MV-4-11 (cell line): ENCODE data around the gene MAFF.
"Not testable (repeated sequence)": the region's sequence is repeated elsewhere in the genome, so short reads cannot be mapped to it uniquely, and the experiment has no call there.

Source experiments
- DNase-seq: peaks from one replicate; lab custom pipeline; 2025; lab: John Stamatoyannopoulos, UW

MAFF gene

GRCh38 chr22:38177571-38177925 is 24.2 kb upstream of the MAFF start:
- not testable (repeated sequence) for DNase-seq

GRCh38 chr22:38177926-38178604 is 23.7 kb upstream of the MAFF start:
- DNase-seq, result peak; percentile 83

GRCh38 chr22:38178605-38178937 is 23.2 kb upstream of the MAFF start:
- not testable (repeated sequence) for DNase-seq

GRCh38 chr22:38180841-38181452 is 20.8 kb upstream of the MAFF start:
- no peak for DNase-seq

GRCh38 chr22:38181453-38182200 is 20.2 kb upstream of the MAFF start, which contains the start of gene PLA2G6:
Gene PLA2G6 (minus strand): TSS chr22:38181830. CDS start chr22:38169426, 12,404 bp downstream.
- peak; percentile 99 for DNase-seq

GRCh38 chr22:38184788-38185187 is 17.0 kb upstream of the MAFF start:
- no peak for DNase-seq

GRCh38 chr22:38186429-38186828 is 15.4 kb upstream of the MAFF start:
- DNase-seq, result no peak

- no peak for DNase-seq
Observed at GRCh38 chr22:38187413-38188212, 14.2 kb upstream of the MAFF start.

GRCh38 chr22:38189104-38189503 is 12.7 kb upstream of the MAFF start:
- no peak for DNase-seq

- no peak for DNase-seq
Observed at GRCh38 chr22:38190581-38190980, 11.2 kb upstream of the MAFF start.

- DNase-seq, result no peak
Observed at GRCh38 chr22:38191055-38191454, 10.7 kb upstream of the MAFF start.

- DNase-seq, result no peak
Observed at GRCh38 chr22:38191731-38192474, 9.9 kb upstream of the MAFF start.

- DNase-seq, result no peak
Observed at GRCh38 chr22:38192475-38192863, 9.3 kb upstream of the MAFF start.

- peak; percentile 91 for DNase-seq
Observed at GRCh38 chr22:38193580-38193979, 8.2 kb upstream of the MAFF start.

- no peak for DNase-seq
Observed at GRCh38 chr22:38196791-38197419, 4.9 kb upstream of the MAFF start.

- DNase-seq, result no peak
Observed at GRCh38 chr22:38199826-38200559, 1.8 kb upstream of the MAFF start.

- no peak for DNase-seq
Observed at GRCh38 chr22:38201371-38201710, 453 bp upstream of the MAFF start.

- peak; percentile 21 for DNase-seq
Observed at GRCh38 chr22:38202437-38203089, 769 bp downstream of the MAFF start.

GRCh38 chr22:38203090-38203810 is 1.5 kb downstream of the MAFF start:
- DNase-seq, result no peak
